GM18526 (cell line): Measurements from ENCODE around the gene ANKRD6.

Experiments
- POLR2A ChIP-seq: IDR thresholded peaks from 3 replicates; pipeline ENCODE4 v1.6.1; 2011; ENCODE audit not compliant: insufficient read length; ENCODE audit errors: extremely low read depth

ANKRD6 gene

DNA sequence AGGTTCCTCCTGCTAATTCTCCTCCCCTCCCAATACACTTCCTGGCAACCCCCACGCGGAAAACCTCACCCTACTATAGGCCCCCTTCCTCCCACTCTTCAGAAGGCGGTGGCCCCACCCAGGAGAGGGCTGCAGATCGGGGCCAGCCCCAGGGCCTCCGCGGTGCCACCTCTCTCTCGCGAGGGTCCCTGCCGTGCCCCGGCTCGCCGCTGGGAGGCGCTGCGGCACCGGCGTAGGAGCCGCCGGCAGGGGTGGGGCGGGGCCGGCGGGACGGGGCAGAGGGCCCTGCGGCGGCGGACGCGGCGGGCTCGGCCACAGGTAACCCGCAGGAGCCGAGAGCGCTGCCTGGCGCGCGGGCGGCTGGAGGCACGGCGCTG lies at the start of gene ANKRD6:
TSS of gene ANKRD6 (plus strand) at position 278 of the 377 bp plus-strand sequence. CDS start 133,825 bp downstream, outside the sequence.
- TF ChIP-seq POLR2A: no peak

DNA sequence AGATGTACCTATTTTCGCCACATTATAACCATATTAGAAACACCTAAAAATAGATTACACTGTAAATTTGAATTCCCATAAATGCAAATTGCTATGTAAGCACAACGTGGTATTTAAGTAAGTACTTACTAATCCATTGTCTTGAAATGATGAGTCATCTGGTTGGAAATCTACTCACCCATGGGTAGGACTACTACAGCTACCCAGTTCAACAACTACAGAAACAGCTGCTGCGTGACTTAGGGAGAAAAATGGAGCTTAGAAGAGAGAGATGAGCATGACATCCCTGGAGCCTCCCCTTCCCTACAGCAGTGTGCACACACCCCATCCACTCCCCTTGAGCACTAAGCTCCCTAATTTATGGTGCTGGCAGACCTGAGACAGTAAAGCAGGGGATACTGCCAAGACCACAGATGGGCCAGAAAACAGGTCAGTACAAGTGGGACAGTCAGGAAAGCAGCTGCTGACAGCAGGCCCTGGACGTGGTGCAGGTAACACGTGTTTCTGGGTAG lies 47.7 kb upstream of the ANKRD6 start:
- no peak for TF ChIP-seq POLR2A

DNA sequence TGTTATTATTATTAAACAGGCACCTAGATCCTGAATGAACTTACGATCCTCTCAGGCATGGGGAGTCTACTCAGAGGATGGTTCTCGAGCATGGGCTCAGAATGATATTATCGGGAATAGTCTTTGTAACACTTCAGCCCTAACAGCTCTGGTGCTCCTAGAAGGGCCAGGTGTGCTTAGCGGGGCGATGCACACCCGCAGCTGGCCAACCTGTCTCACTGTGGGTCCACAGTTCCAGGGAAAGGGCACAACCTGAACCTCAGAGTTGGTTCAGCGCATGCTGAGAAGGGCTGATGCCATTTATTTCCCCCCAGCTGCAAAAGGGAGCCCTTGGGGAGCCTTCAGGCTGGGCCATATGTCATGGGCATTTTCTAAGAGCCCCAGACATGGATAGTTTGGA lies 47.1 kb upstream of the ANKRD6 start:
- TF ChIP-seq POLR2A: no peak

DNA sequence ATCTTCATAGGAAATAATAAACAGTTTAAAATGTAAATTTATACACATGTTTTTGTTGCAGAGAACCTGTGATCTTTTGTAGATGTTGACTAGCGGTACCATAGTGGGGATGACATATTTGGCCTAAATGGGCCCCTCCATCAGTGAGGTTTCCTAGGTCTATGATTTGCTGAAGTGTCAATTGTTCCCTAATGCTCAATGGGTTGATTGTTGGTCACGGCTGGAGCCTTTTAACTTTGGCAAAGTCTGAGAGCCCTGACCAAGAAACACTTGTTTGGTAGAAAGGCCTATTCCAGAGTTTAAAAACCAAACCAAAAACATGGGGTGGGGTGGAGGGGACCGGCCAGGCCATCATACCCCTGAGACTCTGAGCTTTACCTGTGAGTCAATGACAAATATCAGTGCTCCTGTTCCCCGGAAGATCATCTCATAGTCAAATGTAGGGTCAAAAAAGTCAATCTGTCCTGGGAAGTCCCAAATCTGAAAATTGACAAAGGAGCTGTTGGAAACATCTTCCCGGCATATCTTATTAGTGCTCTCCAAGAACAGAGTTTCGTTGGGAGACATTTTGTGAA lies 45.9 kb upstream of the ANKRD6 start:
- TF ChIP-seq POLR2A: no peak

DNA sequence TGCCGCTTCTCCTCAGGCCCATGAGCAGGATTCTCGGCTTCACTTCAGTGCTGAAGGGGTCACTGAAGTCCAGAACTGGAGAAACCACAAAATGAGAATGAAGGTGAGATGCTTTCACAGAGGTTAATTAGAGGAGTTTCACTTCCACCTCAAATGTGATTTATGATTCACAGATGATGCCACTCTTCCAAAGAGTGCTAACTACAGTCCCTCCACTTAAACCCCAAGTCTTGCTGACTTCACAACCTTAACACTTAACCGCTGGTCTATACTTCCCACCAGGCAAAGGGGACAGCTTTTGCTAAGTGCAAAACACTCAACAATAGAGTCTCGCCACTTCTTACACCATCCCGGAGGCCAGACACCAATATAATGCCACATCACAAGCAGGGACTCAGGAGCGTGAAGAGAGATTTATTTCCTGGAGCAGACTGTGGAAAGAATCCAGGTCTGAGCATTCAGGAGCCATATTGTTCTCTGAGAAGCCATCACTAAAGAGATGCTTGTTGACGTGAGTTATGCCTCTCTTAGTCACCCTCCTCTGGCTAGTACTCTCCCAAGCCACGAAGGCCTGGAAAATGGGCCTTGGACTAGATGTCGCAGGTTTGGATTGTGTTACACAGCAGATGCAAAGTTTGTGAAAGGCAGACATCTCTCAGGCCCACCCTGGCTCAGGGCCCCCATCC lies 45.3 kb upstream of the ANKRD6 start:
- TF ChIP-seq POLR2A: no peak

DNA sequence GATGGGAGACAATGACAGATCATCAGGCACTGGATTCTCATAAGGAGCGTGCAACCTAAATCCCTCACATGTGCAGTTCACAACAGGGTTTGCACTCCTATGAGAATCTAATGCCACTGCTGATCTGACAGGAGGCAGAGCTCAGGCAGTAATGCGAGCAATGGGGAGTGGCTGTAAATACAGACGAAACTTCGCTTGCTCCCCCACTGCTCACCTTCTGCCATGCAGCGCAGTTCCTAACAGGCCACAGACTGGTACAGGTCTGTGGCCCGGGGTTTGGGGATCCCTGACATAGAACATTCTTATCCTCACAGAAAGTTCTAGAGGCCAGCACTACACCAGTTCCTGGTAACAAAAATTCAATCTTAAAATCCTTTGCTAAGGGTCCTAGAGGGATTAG lies 44.1 kb upstream of the ANKRD6 start:
- TF ChIP-seq POLR2A: no peak

DNA sequence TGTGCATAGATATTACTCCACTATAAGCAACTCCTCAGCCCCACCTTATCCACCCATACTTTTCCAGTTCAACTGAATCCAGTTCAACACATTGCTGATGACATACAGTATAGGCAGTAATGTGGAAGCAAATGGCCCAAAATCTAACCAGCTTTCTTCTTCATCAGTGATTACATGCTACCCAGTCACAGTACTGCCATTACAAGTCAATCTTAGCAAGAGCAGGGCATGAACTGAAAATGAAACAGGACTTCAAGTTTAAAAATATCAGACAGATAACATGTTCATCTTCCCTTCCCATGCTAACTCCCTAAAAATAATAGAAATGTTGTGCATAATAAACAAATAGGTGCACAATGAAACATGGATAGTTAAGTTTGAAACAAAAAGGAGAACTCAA lies 40.1 kb upstream of the ANKRD6 start:
- TF ChIP-seq POLR2A: no peak

DNA sequence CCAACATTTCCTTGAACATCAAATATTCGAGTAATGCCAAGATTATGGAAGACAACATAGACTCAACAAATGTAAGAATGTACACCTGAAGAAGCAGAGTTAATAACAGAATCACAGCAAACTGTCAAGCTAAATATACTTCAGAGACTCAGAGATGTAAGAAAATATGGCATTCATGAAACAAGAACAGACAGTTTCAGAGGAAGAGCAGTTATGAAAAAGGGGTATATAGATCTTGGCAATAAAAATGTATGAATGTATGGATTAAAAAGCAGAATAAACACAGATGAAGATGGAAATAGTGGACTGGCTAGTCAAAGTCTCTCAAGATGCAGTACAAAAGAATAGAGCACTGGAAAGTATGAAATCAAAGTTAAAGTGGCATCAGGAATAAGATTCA lies 39.3 kb upstream of the ANKRD6 start:
- TF ChIP-seq POLR2A: no peak

DNA sequence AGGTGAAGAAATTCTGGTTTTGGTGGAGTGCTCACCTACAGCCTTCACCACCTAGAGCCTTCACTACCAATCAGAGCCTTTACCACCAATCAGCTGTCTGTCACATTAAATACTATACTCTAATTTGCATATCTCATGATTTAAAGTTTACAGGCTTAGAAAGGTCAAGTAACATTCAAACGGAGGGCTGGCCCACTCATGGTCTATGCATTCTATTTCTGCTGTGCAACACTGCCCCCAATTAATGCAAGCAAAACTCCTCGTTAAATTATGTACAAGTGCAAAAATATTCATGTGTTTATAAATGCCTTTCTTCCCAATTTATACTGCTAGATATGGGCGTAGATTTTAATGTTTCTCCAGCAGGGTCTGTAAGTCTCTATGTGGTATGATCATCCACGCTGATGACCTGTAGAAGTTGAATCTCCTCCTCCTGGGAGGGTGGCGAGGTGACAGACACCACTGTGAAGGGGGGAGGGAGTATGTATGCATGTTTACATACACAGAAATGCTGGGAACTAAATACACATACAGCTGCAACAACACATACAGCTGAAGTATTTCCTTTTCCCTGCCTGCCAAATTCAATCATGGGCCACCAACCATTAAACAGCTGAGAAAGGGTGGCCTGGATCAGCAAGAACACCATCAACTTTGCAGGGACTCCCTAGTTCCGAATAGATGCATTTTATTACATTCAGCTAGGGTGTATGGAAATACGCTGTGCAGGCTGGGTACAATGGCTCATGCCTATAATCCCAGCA lies 34.0 kb upstream of the ANKRD6 start:
- TF ChIP-seq POLR2A: no peak

DNA sequence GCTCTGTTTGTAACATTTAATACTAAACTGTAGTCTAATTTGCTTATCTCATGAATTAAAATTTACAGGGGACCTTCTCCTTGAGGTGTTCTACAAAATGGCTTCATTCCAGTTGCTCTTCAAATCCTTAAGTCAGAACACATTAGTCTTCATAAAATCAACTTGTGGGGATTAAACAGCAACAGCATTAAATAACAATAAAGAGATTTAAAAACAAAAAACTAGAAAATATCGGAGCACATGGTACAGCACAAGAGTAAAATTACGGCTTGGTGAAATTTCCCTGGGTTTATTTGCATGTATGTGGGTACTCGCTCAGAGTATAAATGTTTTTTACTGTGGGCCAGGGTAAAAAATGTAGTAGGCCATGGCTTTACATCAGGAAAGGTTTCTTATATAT lies 32.9 kb upstream of the ANKRD6 start:
- TF ChIP-seq POLR2A: no peak

DNA sequence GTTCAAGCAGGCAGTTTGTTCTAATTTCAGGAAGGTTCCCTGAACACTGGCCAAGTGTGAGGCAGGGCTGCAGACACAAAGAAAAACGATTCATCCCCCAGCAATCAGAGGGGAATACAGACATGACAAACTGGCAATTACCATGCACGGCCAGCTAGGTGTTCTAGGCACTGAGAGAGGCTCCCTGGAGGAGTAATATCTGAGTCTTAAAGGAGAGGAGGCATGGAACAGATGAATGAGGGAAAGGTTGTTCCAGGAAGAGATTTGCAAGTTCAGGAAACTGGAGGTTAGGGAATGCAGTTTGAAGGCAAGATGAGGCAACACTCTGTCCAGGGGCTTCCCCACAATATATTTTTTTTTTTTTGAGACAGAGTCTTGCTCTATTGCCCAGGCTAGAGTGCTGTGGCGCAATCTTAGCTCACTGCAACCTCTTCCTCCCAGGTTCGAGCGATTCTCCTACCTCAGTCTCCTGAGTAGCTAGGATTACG lies 32.0 kb upstream of the ANKRD6 start:
- TF ChIP-seq POLR2A: no peak

DNA sequence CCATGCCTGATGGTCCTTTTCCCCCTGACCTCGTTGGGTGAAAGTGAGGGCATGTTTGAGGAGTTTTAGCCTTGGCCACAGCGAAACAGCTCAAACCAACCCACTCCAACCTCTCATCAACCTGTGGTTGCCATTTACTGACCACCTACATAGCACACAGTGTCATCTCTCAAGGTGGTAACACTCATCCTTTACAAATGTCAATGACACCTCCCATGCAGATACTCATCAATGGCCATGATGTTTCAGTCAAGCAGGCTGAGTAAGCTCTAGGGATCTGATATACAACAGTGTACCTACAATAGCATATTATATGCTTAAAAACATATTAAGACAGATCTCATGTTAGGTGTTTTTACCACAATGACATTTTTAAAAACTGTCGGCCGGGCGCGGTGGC lies 30.2 kb upstream of the ANKRD6 start:
- no peak for TF ChIP-seq POLR2A

DNA sequence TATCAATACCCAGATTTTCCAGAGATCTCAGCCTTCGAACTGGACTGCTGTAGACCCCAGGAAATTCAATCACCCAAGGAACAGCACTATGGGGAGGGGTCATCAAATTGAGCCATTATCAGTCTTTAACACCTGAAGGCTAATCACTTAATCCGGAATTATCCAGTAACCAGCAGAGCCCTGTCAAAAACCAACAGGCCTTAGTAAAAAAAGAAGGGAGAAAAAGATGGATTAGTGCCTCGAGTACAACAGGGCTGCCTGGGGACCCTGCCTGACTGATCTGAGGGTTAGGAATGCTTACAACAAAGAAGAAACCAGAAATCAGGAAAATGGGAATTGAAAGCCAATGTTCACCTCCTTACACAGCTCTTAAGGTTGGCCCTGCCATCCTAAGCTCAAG lies 28.4 kb upstream of the ANKRD6 start:
- TF ChIP-seq POLR2A: no peak

DNA sequence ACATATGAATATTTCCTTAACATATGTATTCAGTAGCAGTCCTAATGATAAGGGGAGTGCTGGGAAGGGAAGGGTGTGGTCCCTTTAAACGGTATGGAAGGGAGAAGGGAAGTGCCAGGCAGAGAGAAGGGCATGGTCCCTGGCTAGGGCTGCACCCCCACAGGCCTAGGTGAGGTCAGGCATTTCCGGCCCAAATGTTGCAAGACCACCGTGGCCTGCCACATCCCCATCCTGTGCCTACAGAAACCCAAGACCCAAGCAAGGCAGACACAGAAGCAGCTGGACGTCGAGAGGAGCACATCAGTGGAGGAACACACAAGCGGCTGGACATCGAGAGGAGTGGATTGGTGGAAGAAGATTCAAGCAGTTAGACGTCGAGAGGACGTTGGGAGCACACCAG lies 26.8 kb upstream of the ANKRD6 start:
- TF ChIP-seq POLR2A: no peak

DNA sequence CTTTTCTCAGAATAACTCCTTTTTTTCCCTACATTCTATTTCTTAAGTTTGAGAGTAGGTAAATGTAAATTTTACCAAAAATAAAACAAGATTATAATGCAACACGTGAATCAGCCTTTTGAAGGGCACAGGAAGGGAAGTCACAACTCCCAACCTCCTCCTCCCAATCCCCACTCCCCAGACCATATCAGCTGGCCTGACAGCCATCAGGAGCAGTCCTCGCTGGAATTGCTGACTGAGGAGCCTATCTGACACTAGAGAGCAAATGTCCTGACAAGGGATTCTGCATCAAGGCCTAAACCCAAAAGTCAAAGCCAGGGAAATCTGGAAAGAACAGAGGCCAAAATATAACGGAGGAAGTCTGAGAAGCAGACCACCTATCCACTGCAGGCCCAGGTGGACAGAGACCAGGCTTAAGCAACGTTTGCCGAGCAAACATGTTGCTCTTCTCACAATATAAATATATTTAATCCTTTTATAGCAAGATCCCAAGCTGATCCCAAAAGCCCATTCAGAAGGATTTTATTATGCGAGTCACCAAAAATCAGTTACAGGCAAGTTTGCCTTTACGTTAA lies 23.4 kb upstream of the ANKRD6 start:
- TF ChIP-seq POLR2A: no peak
